NCI-H1694 treated with DMSO at 0.1 percent for 48 hours (cell line): ENCODE results near the gene MAGEA2.
"Not testable (repeated sequence)": the region's sequence is repeated elsewhere in the genome, so short reads cannot be mapped to it uniquely, and the experiment has no call there.

Source experiments
- DNase-seq: peaks from one replicate; lab custom pipeline; 2025; lab: John Stamatoyannopoulos, UW

Gene MAGEA2

GRCh38 chrX:152709173-152709572 is 44.5 kb downstream of the MAGEA2 start, which contains the start of gene CSAG2:
TSS of gene CSAG2 (minus strand) at chrX:152709273. CDS start at chrX:152709112, 161 bp downstream.
- not testable (repeated sequence) for DNase-seq

- not testable (repeated sequence) for DNase-seq
These were observed 47.1 kb downstream of the MAGEA2 start for GRCh38 chrX:152706500-152706899.

GRCh38 chrX:152700390-152700789 is 53.3 kb downstream of the MAGEA2 start:
- not testable (repeated sequence) for DNase-seq
